ENCODE results near the gene TBCA.
"Not testable (repeated sequence)": the region's sequence is repeated elsewhere in the genome, so short reads cannot be mapped to it uniquely, and the experiment has no call there.

Gene TBCA

GRCh38 chr5:77771452-77771851 is 4.7 kb downstream of the TBCA start:
- DNase-seq, result no peak

- DNase-seq, result no peak
These were observed 5.7 kb downstream of the TBCA start for GRCh38 chr5:77770293-77771005.

- DNase-seq, result no peak
These were observed 7.2 kb downstream of the TBCA start for GRCh38 chr5:77768978-77769377.

DNA sequence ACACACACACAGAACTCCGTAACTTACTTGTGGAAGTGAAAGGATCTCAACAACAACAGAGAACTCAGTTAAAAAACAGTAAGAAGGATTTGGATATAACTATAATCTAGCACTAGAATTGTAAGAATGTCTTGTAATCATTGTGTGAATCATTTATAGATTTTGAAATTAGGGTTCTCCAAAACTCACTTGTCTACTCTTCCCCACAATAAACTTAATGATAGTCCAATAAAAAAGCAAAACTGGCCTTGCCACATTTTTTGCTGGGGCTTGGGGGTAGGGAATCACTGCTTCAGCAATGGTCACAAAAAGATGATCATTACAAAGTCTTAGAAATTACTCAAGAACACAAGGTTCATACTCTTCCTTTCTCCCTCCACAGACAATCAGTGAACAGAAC is 8.8 kb downstream of the TBCA start:
- no peak for DNase-seq

GRCh38 chr5:77761606-77762005 is 14.5 kb downstream of the TBCA start:
- DNase-seq, result peak in 1 of 3 experiments; percentile 44

- no peak for DNase-seq
These were observed 17.8 kb downstream of the TBCA start for GRCh38 chr5:77758141-77758938.

GRCh38 chr5:77751328-77752023 is 24.7 kb downstream of the TBCA start:
- DNase-seq, result no peak

DNA sequence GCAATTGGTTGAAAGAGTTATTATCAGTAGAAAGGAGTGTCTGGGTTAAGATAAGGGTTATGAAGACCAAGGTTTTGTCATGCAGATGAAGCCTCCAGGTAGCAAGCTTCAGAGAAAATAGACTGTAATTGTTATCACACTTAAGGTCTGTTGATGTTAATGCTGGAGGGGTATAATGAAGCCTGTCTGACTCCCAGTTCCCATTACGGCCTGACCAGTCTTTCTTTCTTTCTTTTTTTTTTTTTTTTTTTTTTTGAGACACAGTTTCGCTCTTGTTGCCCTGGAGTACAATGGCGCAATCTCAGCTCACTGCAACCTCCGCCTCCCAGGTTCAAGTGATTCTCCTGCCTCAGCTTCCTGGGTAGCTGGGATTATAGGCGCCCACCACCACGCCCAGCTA is 25.2 kb downstream of the TBCA start:
- DNase-seq, result not testable (repeated sequence)

DNA sequence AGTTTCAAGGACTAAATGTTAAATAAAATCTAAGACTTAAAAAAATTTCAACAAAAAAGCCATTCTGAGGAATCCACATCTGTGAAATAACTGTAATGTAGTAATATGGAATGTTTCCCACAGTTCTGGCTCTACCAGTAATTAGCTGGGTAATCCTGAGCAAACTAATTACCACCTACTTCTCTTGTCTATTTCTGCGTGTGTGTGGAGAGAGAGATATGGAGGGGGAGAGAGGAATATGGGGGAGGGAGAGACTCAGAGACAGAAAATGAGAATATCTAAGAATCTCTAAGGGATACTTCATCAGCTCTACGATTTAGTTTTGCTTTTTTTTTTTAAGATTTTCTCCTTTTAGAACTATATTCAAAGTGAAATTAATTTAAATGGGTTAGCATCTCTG is 28.0 kb downstream of the TBCA start:
- peak in 1 of 3 experiments; percentile 32 for DNase-seq

DNA sequence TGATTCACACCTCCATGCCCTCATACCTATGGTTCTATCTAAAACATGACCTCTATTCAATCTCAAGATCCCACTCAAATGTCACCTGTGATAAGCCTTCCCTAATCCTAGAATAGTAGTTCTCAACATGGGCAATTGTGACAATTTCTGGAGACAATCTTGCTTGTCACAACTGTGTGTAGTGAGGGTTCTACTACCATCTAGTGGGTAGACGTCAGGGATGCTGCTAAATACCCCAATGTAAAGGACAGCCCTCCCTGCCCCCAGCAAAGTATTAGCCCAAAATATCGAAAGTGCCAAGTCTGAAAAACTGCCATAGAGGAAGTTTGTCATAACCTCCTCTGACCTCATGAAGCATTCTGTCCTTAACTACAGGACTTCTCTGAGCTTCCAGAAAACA is 32.0 kb downstream of the TBCA start:
- no peak for DNase-seq

- no peak for DNase-seq
These were observed 33.0 kb downstream of the TBCA start for GRCh38 chr5:77743181-77743580.

- DNase-seq, result no peak
These were observed 34.5 kb downstream of the TBCA start for GRCh38 chr5:77741608-77742007.

GRCh38 chr5:77734885-77735284 is 41.3 kb downstream of the TBCA start:
- no peak for DNase-seq

GRCh38 chr5:77733130-77733529 is 43.0 kb downstream of the TBCA start:
- no peak for DNase-seq

DNA sequence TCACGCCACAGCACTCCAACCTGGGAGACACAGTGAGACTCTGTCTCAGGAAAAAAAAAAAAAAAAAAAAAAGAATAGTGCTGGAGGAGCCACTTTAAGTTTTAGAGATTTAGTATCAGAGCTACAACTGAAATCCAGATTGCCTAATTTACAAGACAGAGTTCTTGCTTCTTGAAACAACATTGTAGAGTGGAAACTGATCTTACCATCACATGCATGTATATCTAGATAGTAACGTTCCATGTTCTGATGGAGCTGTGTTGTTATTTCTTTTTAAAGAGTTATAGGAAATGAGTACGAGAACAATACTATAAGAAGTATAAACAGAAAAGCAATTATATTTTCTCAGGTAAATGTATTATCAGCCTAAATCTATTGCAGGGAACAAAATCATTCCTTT is 48.9 kb downstream of the TBCA start:
- DNase-seq, result no peak

DNA sequence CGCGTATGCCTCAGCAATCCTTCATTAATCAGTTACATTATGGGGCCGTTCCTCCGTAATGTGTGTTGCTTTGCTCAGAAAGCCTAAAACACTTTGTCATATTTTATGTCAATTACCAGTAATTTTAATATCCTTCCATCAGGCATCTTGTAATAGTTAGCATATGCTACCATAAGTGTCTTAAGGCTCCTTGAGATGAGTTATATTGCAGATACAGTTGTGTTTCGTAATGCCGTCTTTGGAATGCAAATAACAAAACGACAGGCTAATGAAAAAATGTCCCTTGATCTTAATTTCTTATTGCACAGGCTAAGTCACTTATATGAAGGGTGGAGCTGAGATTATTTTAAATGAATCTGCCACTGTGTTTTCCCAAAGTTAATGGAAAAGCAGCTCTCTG is 50.5 kb downstream of the TBCA start:
- no peak for DNase-seq

DNA sequence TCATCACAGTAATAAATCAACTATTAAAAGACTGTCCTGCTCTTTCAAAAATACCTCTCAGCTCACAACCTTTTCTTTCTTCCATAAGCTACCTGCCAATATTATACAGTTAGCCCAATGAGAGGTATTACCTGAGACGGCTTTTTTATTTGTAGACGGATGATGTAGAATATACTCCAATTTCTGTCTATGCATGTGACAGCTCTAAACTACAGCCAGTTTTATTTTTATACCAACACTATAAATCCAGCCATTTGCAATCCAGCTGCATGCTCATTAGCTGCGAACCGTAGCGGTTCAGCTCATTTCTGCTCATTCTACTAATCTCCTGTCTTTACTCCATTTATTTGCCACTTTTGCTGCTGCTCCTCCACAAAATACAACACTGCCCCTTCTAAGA is 51.2 kb downstream of the TBCA start:
- DNase-seq, result no peak

DNA sequence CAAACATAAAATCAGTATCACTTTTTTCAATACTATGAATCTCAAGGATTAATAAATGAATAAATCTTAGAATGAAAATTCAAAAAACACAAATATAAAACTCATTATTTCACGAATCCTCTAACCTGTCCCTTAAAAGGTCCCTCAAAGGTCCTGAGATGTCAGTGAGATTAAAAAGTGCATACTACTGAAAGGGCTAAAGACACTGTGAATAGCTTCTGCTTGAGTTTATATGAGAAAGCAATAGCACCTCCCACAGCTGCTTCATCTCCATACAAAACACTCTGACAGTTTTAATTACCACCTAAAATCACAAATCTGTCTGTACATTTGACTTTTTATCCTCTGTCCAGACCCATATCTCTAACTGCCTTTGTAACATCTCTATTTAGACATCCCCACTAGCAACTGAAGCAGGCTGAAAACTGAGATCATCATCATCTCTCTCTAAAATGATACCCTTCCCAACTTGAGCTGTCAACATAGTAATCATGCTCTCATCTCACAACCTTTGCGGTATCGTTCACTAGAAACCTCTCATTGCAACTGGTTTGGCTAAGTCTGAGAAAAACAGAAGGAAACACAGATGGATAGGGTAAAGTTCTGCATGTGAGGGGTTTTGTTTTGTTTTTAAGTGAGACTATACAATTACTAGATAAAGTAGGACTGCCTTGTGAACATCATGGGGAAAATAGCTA is 56.3 kb downstream of the TBCA start:
- peak in 2 of 3 experiments; percentile 1 to 5 for DNase-seq

- peak in 1 of 3 experiments; percentile 1 for DNase-seq
These were observed 57.1 kb downstream of the TBCA start for GRCh38 chr5:77718934-77719610.

DNA sequence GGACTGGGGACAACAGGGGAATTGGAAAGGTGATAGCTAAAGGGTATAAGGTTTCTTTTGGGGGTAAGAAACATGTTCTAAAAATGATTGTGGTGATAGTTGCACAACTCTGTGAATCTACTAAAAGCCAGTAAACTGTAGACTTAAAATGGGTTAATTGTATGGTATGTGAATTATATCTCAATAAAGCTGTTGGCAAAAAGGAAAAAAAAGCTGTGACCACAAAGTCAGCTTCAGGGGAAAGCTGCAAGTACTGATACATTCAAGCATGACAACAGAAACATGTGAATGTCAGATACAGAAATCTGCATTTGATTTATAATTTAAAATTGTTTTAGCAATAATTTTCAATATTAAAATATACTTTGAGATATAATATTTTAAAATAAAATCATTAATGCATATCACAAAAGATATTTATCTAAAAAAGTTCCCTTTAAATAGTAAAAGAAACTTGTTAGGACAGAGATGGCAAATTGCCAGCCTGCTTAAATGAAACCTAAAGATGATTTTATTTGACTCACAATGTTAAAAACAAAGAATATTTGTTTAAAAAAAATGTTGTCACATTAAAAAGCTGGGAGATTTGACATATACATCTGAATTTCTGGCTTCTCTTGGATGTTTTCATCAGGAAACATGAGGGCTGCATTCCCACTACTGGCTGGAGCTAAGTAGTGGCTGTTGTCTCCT is 66.0 kb downstream of the TBCA start:
- DNase-seq, result no peak

DNA sequence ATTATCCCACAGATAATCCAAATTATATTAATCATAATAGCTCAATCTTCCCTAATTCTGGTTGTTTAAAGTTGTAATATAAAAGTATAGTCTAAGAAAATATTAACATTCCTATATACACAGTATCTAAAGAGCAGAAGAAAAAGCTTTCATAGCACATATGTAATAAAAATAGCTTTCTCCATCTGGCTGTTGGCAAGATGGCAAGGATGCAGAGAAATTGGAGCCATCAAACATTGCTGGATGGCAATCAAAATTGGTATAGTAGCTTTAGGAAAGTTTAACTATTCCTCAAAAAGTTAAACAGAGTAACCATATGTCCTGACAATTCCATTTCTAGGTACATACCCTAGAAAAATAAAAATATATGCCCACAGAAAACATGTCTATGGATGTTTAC is 66.8 kb downstream of the TBCA start:
- DNase-seq, result no peak

GRCh38 chr5:77707791-77708190 is 68.3 kb downstream of the TBCA start:
- DNase-seq, result no peak

Data from NCI-H1417 (cell line).